Endothelial cell of umbilical vein (primary cell): ENCODE measurements around the gene CCDC40. TPM values are rescaled to one million over a fixed set of nuclear protein-coding genes. Genes with fewer than 3 reads are reported as not detected.

Source experiments
- BruUV-seq: library from RNA; stranded (reverse); fragments of 400-500 nt; replicated peaks from 2 replicates; lab custom pipeline; 2021; lab: Mats Ljungman, UMichigan
- CTCF ChIA-PET: fragments of 300-600, 350-600 bp; sonication (Branson Sonifier 250); formaldehyde crosslinking; loops from one replicate; lab custom pipeline; 2021; ENCODE audit warnings: antibody characterized with exemption, inconsistent platforms; lab: Charles Lee
- POLR2A ChIA-PET: fragments of 300-600, 350-600 bp; sonication (Branson Sonifier 250); formaldehyde crosslinking; loops from one replicate; lab custom pipeline; 2021; ENCODE audit warnings: antibody characterized with exemption, inconsistent platforms; lab: Charles Lee
- DNase-seq: peaks from one replicate; pipeline ENCODE4 v3.0.0-alpha.2; 2011; ENCODE audit warnings: low read depth, low spot score
- FAIRE-seq: peaks from 2 replicates; lab custom pipeline; 2011; peaks lifted over from hg19 to GRCh38; lab: Jason Lieb, UNC
- H2AFZ ChIP-seq: 2 replicates; pipeline ENCODE4 v1.6.0; 2012; ENCODE audit warnings: low read depth, low read length, control low read depth, inconsistent platforms
- H3K27ac ChIP-seq: 2 replicates; pipeline ENCODE4 v1.5.1; 2011; ENCODE audit warnings: low read depth, mild to moderate bottlenecking, control low read depth, low read length, moderate library complexity; ENCODE audit not compliant: insufficient read depth
- H3K27me3 ChIP-seq, 2 experiments: 2 replicates each; pipeline versions ENCODE4 v1.6.0 to v1.6.1; 2011; ENCODE audit warnings: low read length in 2 of 2, mixed read lengths in 1 of 2; ENCODE audit not compliant: control insufficient read depth in 2 of 2, insufficient read depth in 2 of 2
- H3K36me3 ChIP-seq, 2 experiments: 2 replicates in 1 of 2; 3 replicates in 1 of 2; pipeline ENCODE4 v1.5.1; 2011; ENCODE audit warnings: low read length in 2 of 2, mild to moderate bottlenecking in 1 of 2, moderate library complexity in 1 of 2; ENCODE audit not compliant: control insufficient read depth in 2 of 2, insufficient read depth in 2 of 2; ENCODE audit errors: extremely low read depth in 1 of 2
- H3K4me1 ChIP-seq: 3 replicates; pipeline ENCODE4 v1.5.1; 2011; ENCODE audit warnings: mild to moderate bottlenecking, low read length; ENCODE audit not compliant: control insufficient read depth, insufficient read depth; ENCODE audit errors: extremely low read depth
- H3K4me2 ChIP-seq: 2 replicates; pipeline ENCODE4 v1.6.1; 2011; ENCODE audit warnings: low read length, control low read depth, mixed read lengths; ENCODE audit not compliant: insufficient read depth
- H3K4me3 ChIP-seq, 3 experiments: fragments of 200-600 bp in 1 of 3; sonication (generic), shearing (Covaris generic) in 1 of 3; replicated peaks in 1 of 3; 2 replicates each; pipeline ENCODE4 v1.5.1; 2011 to 2016; ENCODE audit warnings: control low read depth in 3 of 3, low read length in 3 of 3, mild to moderate bottlenecking in 2 of 3, inconsistent platforms in 1 of 3, low read depth in 1 of 3, moderate library complexity in 1 of 3; ENCODE audit not compliant: insufficient read depth in 1 of 3
- H3K79me2 ChIP-seq: 2 replicates; pipeline ENCODE4 v1.6.0; 2012; ENCODE audit warnings: low read length, inconsistent platforms; ENCODE audit not compliant: control insufficient read depth, insufficient read depth
- H3K9ac ChIP-seq: replicated peaks from 2 replicates; pipeline ENCODE3; 2011; ENCODE audit warnings: low read length, control low read depth; ENCODE audit not compliant: insufficient read depth; ENCODE audit errors: extremely low read depth
- H3K9me1 ChIP-seq: replicated peaks from 3 replicates; pipeline ENCODE4 v1.6.0; 2011; ENCODE audit warnings: mild to moderate bottlenecking, low read length; ENCODE audit not compliant: control insufficient read depth, insufficient read depth; ENCODE audit errors: extremely low read depth
- H3K9me3 ChIP-seq: replicated peaks from 2 replicates; pipeline ENCODE4 v1.5.1; 2012; ENCODE audit warnings: low read length, inconsistent platforms; ENCODE audit not compliant: control insufficient read depth, insufficient read depth
- H4K20me1 ChIP-seq: replicated peaks from 2 replicates; pipeline ENCODE3; 2011; ENCODE audit warnings: mild to moderate bottlenecking, low read length; ENCODE audit not compliant: control insufficient read depth, insufficient read depth; ENCODE audit errors: extremely low read depth
- CTCF ChIP-seq, 2 donors: IDR thresholded peaks; 1 replicate in 1 of 2; 2 replicates in 1 of 2; pipeline ENCODE4 v1.5.1; 2011; ENCODE audit warnings: low read length in 2 of 2, mild to moderate bottlenecking in 2 of 2, moderate library complexity in 2 of 2, control low read depth in 1 of 2, inconsistent platforms in 1 of 2, low read depth in 1 of 2; ENCODE audit not compliant: insufficient read depth in 1 of 2; ENCODE audit errors: extremely low read depth in 1 of 2
- EZH2 ChIP-seq: IDR thresholded peaks from 2 replicates; pipeline ENCODE4 v1.6.1; 2012; ENCODE audit warnings: borderline replicate concordance, low read depth, mild to moderate bottlenecking, moderate library complexity, low read length, inconsistent platforms; ENCODE audit not compliant: severe bottlenecking
- FOS ChIP-seq: IDR thresholded peaks from 2 replicates; pipeline ENCODE4 v1.6.1; 2011; ENCODE audit warnings: mild to moderate bottlenecking, low read length, moderate library complexity, borderline replicate concordance; ENCODE audit not compliant: insufficient read depth
- GATA2 ChIP-seq: IDR thresholded peaks from 2 replicates; pipeline ENCODE4 v1.7.0; 2011; ENCODE audit warnings: low read depth, mild to moderate bottlenecking, moderate library complexity, mixed read lengths, low read length; ENCODE audit not compliant: insufficient read length, insufficient read depth
- JUN ChIP-seq: IDR thresholded peaks from 2 replicates; pipeline ENCODE4 v1.6.1; 2011; ENCODE audit warnings: borderline replicate concordance, low read depth; ENCODE audit not compliant: insufficient read length, insufficient read depth
- MYC ChIP-seq: IDR thresholded peaks from one replicate; pipeline ENCODE4 v1.6.1; 2011; ENCODE audit warnings: mild to moderate bottlenecking, low read depth, low read length
- POLR2A ChIP-seq: IDR thresholded peaks from 2 replicates; pipeline ENCODE4 v1.6.1; 2012; ENCODE audit warnings: low read depth, mild to moderate bottlenecking, control low read depth, low read length
- POLR2AphosphoS5 ChIP-seq: IDR thresholded peaks from 2 replicates; pipeline ENCODE4 v1.6.1; 2012; ENCODE audit warnings: low read depth, mild to moderate bottlenecking, control low read depth, low read length, moderate library complexity; ENCODE audit not compliant: insufficient read depth
- dilution Hi-C: fragments of 300-500 bp; cut with MboI; formaldehyde crosslinking; loops from one replicate; pipeline ENCODE4 v1.15.0; 2019; ENCODE audit warnings: low sequenced_read_pairs; ENCODE audit not compliant: extremely low pct_ligation_motif_present
- intact Hi-C: fragments of 100-400 bp; cut with micrococcal nuclease; formaldehyde crosslinking; loops from one replicate; pipeline ENCODE4 v1.10.0; 2022
- polyA plus RNA-seq, 4 experiments: library from polyadenylated mRNA; depleted of rRNA in 3 of 4; stranded (reverse) in 3 of 4; unstranded in 1 of 4; fragments of >200 nt; gene quantifications; 2 replicates each; pipeline versions ENCODE4 v1.2.1 to v1.2.3, GENCODE V29; 2011 to 2012; ENCODE audit warnings: missing spikeins in 1 of 4
- total RNA-seq: library from RNA; stranded (reverse); gene quantifications from 2 replicates; pipeline ENCODE4 v1.2.3, GENCODE V29; 2021
- TF ChIP-seq, protein P1 (sequence below): IDR thresholded peaks from 2 replicates; pipeline ENCODE4 v1.6.1; 2011; ENCODE audit not compliant: insufficient read depth, insufficient read length

Gene CCDC40
- total and polyA plus RNA-seq, 2 donors (not counting 3 experiments of a cell fraction or from before 2014, with no cell fraction given): 1.4 to 5.5 TPM

DNA sequence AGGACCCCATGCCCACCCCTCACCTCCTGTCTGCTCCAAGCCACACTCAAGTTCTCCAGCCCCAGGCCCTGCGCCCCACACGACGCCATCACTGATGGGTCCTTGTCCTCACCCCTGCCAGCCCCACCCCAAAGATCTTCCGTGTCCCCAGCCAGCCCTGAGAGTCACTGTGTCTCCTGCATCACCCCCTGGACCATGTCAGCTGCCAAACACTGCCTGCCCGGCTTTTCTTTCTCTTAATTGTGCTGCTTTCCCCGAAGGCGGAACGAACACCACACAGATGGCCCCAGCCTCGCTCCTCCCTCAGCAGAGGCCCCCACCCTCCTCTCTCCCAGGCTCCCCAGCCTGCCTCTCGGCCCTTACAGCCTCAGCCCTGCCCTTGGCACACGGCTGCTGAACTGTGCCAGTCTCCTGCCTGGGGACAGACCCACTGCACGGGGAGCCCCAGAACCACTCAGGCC, 60.1 kb downstream of the CCDC40 start:
- no peaks in the 10 kb centered on the region for H3K79me2 ChIP-seq
- H3K9me3 ChIP-seq: no peaks in the 10 kb centered on the region
- H3K4me1 ChIP-seq: peaks cover 5% of the 10 kb centered on the region
- POLR2A ChIA-PET: no interaction called here
- no peak overlapping the region for H3K4me3 ChIP-seq
- no peaks in the 10 kb centered on the region for H3K36me3 ChIP-seq
- H4K20me1 ChIP-seq: no peaks in the 10 kb centered on the region
- H2AFZ ChIP-seq: no peak overlapping the region
- BruUV-seq: no TSS peak
- H3K4me2 ChIP-seq: no peak overlapping the region
- no peak overlapping the region for H3K9ac ChIP-seq
- DNase-seq (no peak), FAIRE-seq (no peak)
- intact Hi-C loops (no loop called here), dilution Hi-C loops (no loop called here)
- H3K27ac ChIP-seq: no peak overlapping the region
- CTCF ChIA-PET: no interaction called here
- TF ChIP-seq GATA2: no peak
- TF ChIP-seq, protein P1, sequence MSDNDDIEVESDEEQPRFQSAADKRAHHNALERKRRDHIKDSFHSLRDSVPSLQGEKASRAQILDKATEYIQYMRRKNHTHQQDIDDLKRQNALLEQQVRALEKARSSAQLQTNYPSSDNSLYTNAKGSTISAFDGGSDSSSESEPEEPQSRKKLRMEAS: no peak
- H3K9me1 ChIP-seq: no peaks in the 10 kb centered on the region
- no peaks in the 10 kb centered on the region for H3K27me3 ChIP-seq

- DNase-seq (no peak), FAIRE-seq (no peak)
- Histone ChIP-seq H3K9ac (no peak overlapping the region), H3K4me1 (peaks cover 8% of the 10 kb centered on the region), H3K27ac (no peak overlapping the region), H2AFZ (no peak overlapping the region), H3K4me2 (no peak overlapping the region), H3K27me3 (no peaks in the 10 kb centered on the region), H3K79me2 (no peaks in the 10 kb centered on the region), H3K36me3 (no peaks in the 10 kb centered on the region), H3K4me3 (no peak overlapping the region), H4K20me1 (no peaks in the 10 kb centered on the region), H3K9me1 (no peaks in the 10 kb centered on the region), H3K9me3 (no peaks in the 10 kb centered on the region)
- dilution Hi-C loops: no loop called here
- TF ChIP-seq POLR2A: no peak
- TF ChIP-seq CTCF (IDR thresholded peaks at IDR 0.05; ENCODE audit: extremely low read depth in 1 of 2, insufficient read depth in 1 of 2, low read depth in 1 of 2, low read length in 2 of 2): no peak
- TF ChIP-seq JUN: no peak
- no peak for TF ChIP-seq GATA2
- TF ChIP-seq, protein P1: no peak
- TF ChIP-seq EZH2: no peak
- TF ChIP-seq FOS: no peak
- no peak for TF ChIP-seq POLR2AphosphoS5
- TF ChIP-seq MYC: no peak
- no TSS peak for BruUV-seq
- ChIA-PET POLR2A (no interaction called here), CTCF (no interaction called here)
- intact Hi-C loops: no loop called here
These were observed 60.7 kb downstream of the CCDC40 start for GRCh38 chr17:80097127-80097621.
